Measurements from ENCODE around the gene MYADM.

DNA sequence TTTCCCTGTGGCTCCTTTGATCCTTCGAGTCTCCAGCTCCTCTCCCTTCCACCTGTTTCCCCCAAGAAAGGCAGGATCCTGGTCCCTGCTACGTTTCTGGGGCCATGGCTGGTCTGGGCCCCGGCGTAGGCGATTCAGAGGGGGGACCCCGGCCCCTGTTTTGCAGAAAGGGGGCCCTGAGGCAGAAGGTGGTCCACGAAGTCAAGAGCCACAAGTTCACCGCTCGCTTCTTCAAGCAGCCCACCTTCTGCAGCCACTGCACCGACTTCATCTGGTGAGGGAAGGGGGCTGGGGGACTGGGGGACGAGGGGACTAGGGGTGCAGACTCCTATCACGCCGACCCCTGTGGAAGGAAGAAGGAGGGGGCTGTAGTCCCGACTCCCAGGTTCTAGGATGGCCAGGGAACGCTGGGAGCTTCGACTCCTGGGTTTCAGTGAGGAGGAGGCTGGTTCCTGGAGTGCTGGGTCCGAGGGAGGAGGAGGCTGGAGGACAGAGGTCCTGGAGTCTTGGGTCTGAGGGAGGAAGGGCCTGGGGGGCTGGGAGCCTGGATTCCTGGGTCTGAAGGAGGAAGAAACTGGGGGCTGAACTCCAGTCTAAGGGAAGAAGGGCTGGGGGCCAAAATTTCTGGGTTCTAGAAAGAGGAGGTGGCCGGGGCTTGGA is 14.8 kb downstream of the MYADM start:
- no peak for TF ChIP-seq ZNF274 (IDR thresholded peaks at IDR 0.05; ENCODE audit: low read length)
- no peak for TF ChIP-seq ZNF274 (tag by site-specific recombination; IDR thresholded peaks at IDR 0.05; ENCODE audit: borderline replicate concordance)
- no peak for TF ChIP-seq ZNF707 (tag by site-specific recombination; IDR thresholded peaks at IDR 0.05)
- TF ChIP-seq, protein P1, sequence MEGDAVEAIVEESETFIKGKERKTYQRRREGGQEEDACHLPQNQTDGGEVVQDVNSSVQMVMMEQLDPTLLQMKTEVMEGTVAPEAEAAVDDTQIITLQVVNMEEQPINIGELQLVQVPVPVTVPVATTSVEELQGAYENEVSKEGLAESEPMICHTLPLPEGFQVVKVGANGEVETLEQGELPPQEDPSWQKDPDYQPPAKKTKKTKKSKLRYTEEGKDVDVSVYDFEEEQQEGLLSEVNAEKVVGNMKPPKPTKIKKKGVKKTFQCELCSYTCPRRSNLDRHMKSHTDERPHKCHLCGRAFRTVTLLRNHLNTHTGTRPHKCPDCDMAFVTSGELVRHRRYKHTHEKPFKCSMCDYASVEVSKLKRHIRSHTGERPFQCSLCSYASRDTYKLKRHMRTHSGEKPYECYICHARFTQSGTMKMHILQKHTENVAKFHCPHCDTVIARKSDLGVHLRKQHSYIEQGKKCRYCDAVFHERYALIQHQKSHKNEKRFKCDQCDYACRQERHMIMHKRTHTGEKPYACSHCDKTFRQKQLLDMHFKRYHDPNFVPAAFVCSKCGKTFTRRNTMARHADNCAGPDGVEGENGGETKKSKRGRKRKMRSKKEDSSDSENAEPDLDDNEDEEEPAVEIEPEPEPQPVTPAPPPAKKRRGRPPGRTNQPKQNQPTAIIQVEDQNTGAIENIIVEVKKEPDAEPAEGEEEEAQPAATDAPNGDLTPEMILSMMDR (tag by site-specific recombination; IDR thresholded peaks at IDR 0.05), result no peak
- no peak for TF ChIP-seq ZNF792 (tag by site-specific recombination; IDR thresholded peaks at IDR 0.05)
- no peak for TF ChIP-seq MYNN (tag by site-specific recombination; IDR thresholded peaks at IDR 0.05; ENCODE audit: borderline replicate concordance)
- no peak for TF ChIP-seq ZNF585B (tag by site-specific recombination; IDR thresholded peaks at IDR 0.05)
- TF ChIP-seq, protein P2, sequence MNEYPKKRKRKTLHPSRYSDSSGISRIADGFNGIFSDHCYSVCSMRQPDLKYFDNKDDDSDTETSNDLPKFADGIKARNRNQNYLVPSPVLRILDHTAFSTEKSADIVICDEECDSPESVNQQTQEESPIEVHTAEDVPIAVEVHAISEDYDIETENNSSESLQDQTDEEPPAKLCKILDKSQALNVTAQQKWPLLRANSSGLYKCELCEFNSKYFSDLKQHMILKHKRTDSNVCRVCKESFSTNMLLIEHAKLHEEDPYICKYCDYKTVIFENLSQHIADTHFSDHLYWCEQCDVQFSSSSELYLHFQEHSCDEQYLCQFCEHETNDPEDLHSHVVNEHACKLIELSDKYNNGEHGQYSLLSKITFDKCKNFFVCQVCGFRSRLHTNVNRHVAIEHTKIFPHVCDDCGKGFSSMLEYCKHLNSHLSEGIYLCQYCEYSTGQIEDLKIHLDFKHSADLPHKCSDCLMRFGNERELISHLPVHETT (tag by site-specific recombination; IDR thresholded peaks at IDR 0.05), result no peak
- TF ChIP-seq SP2 (tag by site-specific recombination; IDR thresholded peaks at IDR 0.05), result no peak
- TF ChIP-seq, protein P3, sequence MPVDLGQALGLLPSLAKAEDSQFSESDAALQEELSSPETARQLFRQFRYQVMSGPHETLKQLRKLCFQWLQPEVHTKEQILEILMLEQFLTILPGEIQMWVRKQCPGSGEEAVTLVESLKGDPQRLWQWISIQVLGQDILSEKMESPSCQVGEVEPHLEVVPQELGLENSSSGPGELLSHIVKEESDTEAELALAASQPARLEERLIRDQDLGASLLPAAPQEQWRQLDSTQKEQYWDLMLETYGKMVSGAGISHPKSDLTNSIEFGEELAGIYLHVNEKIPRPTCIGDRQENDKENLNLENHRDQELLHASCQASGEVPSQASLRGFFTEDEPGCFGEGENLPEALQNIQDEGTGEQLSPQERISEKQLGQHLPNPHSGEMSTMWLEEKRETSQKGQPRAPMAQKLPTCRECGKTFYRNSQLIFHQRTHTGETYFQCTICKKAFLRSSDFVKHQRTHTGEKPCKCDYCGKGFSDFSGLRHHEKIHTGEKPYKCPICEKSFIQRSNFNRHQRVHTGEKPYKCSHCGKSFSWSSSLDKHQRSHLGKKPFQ (tag by site-specific recombination; IDR thresholded peaks at IDR 0.05), result no peak
- TF ChIP-seq, protein P4, sequence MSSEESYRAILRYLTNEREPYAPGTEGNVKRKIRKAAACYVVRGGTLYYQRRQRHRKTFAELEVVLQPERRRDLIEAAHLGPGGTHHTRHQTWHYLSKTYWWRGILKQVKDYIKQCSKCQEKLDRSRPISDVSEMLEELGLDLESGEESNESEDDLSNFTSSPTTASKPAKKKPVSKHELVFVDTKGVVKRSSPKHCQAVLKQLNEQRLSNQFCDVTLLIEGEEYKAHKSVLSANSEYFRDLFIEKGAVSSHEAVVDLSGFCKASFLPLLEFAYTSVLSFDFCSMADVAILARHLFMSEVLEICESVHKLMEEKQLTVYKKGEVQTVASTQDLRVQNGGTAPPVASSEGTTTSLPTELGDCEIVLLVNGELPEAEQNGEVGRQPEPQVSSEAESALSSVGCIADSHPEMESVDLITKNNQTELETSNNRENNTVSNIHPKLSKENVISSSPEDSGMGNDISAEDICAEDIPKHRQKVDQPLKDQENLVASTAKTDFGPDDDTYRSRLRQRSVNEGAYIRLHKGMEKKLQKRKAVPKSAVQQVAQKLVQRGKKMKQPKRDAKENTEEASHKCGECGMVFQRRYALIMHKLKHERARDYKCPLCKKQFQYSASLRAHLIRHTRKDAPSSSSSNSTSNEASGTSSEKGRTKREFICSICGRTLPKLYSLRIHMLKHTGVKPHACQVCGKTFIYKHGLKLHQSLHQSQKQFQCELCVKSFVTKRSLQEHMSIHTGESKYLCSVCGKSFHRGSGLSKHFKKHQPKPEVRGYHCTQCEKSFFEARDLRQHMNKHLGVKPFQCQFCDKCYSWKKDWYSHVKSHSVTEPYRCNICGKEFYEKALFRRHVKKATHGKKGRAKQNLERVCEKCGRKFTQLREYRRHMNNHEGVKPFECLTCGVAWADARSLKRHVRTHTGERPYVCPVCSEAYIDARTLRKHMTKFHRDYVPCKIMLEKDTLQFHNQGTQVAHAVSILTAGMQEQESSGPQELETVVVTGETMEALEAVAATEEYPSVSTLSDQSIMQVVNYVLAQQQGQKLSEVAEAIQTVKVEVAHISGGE (tag by site-specific recombination; conservative IDR thresholded peaks at IDR 0.05; ENCODE audit: low read depth), result no peak
- TF ChIP-seq, protein P5, sequence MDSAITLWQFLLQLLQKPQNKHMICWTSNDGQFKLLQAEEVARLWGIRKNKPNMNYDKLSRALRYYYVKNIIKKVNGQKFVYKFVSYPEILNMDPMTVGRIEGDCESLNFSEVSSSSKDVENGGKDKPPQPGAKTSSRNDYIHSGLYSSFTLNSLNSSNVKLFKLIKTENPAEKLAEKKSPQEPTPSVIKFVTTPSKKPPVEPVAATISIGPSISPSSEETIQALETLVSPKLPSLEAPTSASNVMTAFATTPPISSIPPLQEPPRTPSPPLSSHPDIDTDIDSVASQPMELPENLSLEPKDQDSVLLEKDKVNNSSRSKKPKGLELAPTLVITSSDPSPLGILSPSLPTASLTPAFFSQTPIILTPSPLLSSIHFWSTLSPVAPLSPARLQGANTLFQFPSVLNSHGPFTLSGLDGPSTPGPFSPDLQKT (IDR thresholded peaks at IDR 0.05; ENCODE audit: borderline replicate concordance, low read depth, low read length), result no peak
- TF ChIP-seq ZNF184 (tag by site-specific recombination; IDR thresholded peaks at IDR 0.05), result no peak
- no peak for TF ChIP-seq ZNF670 (tag by site-specific recombination; IDR thresholded peaks at IDR 0.05; ENCODE audit: low read depth)
